Aorta (tissue), 5 donors: Measurements from ENCODE around the gene ELF3. TPM values are rescaled to one million over a fixed set of nuclear protein-coding genes. Genes with fewer than 3 reads are reported as not detected.
"Not testable (repeated sequence)": the region's sequence is repeated elsewhere in the genome, so short reads cannot be mapped to it uniquely, and the experiment has no call there.

Experiments
- ATAC-seq: fragments of 200-7000 bp; cut with Tn5 transposase; one replicate; pipeline ENCODE4 v1.9.1; 2022; ENCODE audit warnings: moderate library complexity; ENCODE audit not compliant: low FRiP score
- DNase-seq, 2 donors: peaks; one replicate each; pipeline ENCODE4 v3.0.0-alpha.2; 2020
- H3K27ac ChIP-seq, 2 donors: one replicate each; pipeline ENCODE4 v1.5.1; 2013; ENCODE audit warnings: low read length in 2 of 2, mild to moderate bottlenecking in 2 of 2, moderate library complexity in 2 of 2, control low read depth in 1 of 2, inconsistent platforms in 1 of 2, low read depth in 1 of 2
- H3K27me3 ChIP-seq, 2 donors: one replicate each; pipeline ENCODE4 v1.6.1; 2013; ENCODE audit warnings: control low read depth in 1 of 2, low read length in 1 of 2, mild to moderate bottlenecking in 1 of 2, moderate library complexity in 1 of 2; ENCODE audit not compliant: insufficient read depth in 2 of 2, control insufficient read depth in 1 of 2
- H3K36me3 ChIP-seq, 2 donors: one replicate each; pipeline ENCODE4 v1.6.1; 2013; ENCODE audit warnings: control low read depth in 1 of 2, low read length in 1 of 2, mild to moderate bottlenecking in 1 of 2; ENCODE audit not compliant: insufficient read depth in 2 of 2, control insufficient read depth in 1 of 2
- H3K4me1 ChIP-seq, 2 donors: one replicate each; pipeline ENCODE4 v1.6.1; 2013; ENCODE audit warnings: low read length in 2 of 2, control low read depth in 1 of 2, mild to moderate bottlenecking in 1 of 2, moderate library complexity in 1 of 2; ENCODE audit not compliant: insufficient read depth in 2 of 2, control insufficient read depth in 1 of 2
- H3K4me3 ChIP-seq, 2 donors: one replicate each; pipeline ENCODE4 v1.5.1; 2013; ENCODE audit warnings: low read length in 2 of 2, control low read depth in 1 of 2, mild to moderate bottlenecking in 1 of 2
- H3K9me3 ChIP-seq: one replicate; pipeline ENCODE4 v1.6.1; 2013; ENCODE audit warnings: mild to moderate bottlenecking, low read length; ENCODE audit not compliant: control insufficient read depth
- WGBS, 2 donors: extraction: QIAGEN DNeasy Blood & Tissue Kit; methylation state at CpG; one replicate each; pipeline ENCODE4 v1.1.7; 2013; 5-methylcytosine and 5-hydroxymethylcytosine counted together
- intact Hi-C, 2 donors: fragments of 100-400 bp; cut with DNase I; formaldehyde crosslinking; loops; one replicate each; pipeline versions ENCODE4 v1.14.2 to v1.15.0; 2022
- long read RNA-seq, 2 donors: library from polyadenylated mRNA; unstranded; transcript quantifications; one replicate each; pipeline ENCODE4 v2.0.0, GENCODE V29; 2020 to 2021
- polyA plus RNA-seq, 2 donors: library from polyadenylated mRNA; stranded (reverse); fragments of 200-250 nt; gene quantifications; one replicate each; pipeline ENCODE4 v1.2.3, GENCODE V29; 2013
- total RNA-seq, 2 donors: library from RNA; stranded (reverse); fragmentation: NEBNext Ultra II Directional; extraction: Animal tissue kit (Norgen Biotek cat#: 25700); gene quantifications; one replicate each; pipeline ENCODE4 v1.2.1, GENCODE V29; 2021
- donor health status: healthy with polysubstance abuse.
- donor health status: Bipolar disorder and iron deficiency.
- donor health status: DM: no; HTN: no; CAD: no.
- donor health status: DM: no; HTN: no; CAD: no.
- donor health status: DM: yes; HTN: yes; CAD: no.

The ELF3 gene
- under 1 TPM; 0.27 to 0.68 TPM for total RNA-seq
- 10 to 100 TPM in 1 of 2 donors, 1 to 10 TPM in 1; 2.3 to 50.6 TPM for polyA plus RNA-seq
- long read RNA-seq, donor 1: 0 reads
- long read RNA-seq, donor 2, partial matches to known transcripts: 1 of 2 reads
- long read RNA-seq, donor 2, other reads (novel, unspliced or antisense): 1 of 2 reads

- no peaks in the 10 kb centered on the region for H3K4me1 ChIP-seq
- H3K4me3 ChIP-seq: no peak within 1 kb of the TSS
- intact Hi-C loops: no loop called here
- no peak within 1 kb of the TSS for H3K27ac ChIP-seq
- ATAC-seq (peak; percentile 19), DNase-seq (no peak)
- peaks cover 0 to 1% of the 10 kb centered on the region in 2 donors for H3K36me3 ChIP-seq
- no peaks in the 10 kb centered on the region for H3K9me3 ChIP-seq
- no peaks in the 10 kb centered on the region for H3K27me3 ChIP-seq
- 85 to 86% methylated on average over 24 of the region's 24 CpGs for WGBS, 2 donors
These were observed at the start of gene ELF3 for GRCh38 chr1:202010180-202011015. TSS of gene ELF3 (plus strand) at chr1:202010587. CDS start at chr1:202011137, 550 bp downstream.

- H3K4me3 ChIP-seq, DNase-seq, H3K27me3 ChIP-seq, H3K27ac ChIP-seq, ATAC-seq, H3K36me3 ChIP-seq, intact Hi-C loops, H3K9me3 ChIP-seq, H3K4me1 ChIP-seq: not testable (repeated sequence)
- WGBS, 2 donors: 85 to 87% methylated on average over 10 of the region's 10 CpGs
These were observed 48.0 kb upstream of the ELF3 start for GRCh38 chr1:201962382-201962781.

- WGBS, 2 donors: 72 to 77% methylated on average over 1 of the region's 1 CpG
- Histone ChIP-seq H3K9me3 (no peaks in the 10 kb centered on the region), H3K27ac (no peak overlapping the region), H3K36me3 (no peaks in the 10 kb centered on the region), H3K4me3 (no peak overlapping the region), H3K4me1 (no peaks in the 10 kb centered on the region), H3K27me3 (no peaks in the 10 kb centered on the region)
- intact Hi-C loops: no loop called here
- DNase-seq (no peak), ATAC-seq (no peak)
These were observed 46.1 kb upstream of the ELF3 start for GRCh38 chr1:201964261-201964660.

GRCh38 chr1:201966171-201966570 lies 44.2 kb upstream of the ELF3 start:
- intact Hi-C loops: no loop called here
- H3K27ac ChIP-seq: no peak overlapping the region
- no peaks in the 10 kb centered on the region for H3K36me3 ChIP-seq
- WGBS, 2 donors: 90 to 94% methylated on average over 5 of the region's 5 CpGs
- no peaks in the 10 kb centered on the region for H3K4me1 ChIP-seq
- H3K27me3 ChIP-seq: no peaks in the 10 kb centered on the region
- no peak overlapping the region for H3K4me3 ChIP-seq
- ATAC-seq: no peak
- no peaks in the 10 kb centered on the region for H3K9me3 ChIP-seq
- DNase-seq: no peak

GRCh38 chr1:201968202-201968925 lies 42.0 kb upstream of the ELF3 start:
- 89 to 90% methylated on average over 16 of the region's 16 CpGs for WGBS, 2 donors
- Histone ChIP-seq H3K4me1 (no peaks in the 10 kb centered on the region), H3K4me3 (no peak overlapping the region), H3K9me3 (no peaks in the 10 kb centered on the region), H3K27ac (no peak overlapping the region), H3K27me3 (no peaks in the 10 kb centered on the region), H3K36me3 (no peaks in the 10 kb centered on the region)
- intact Hi-C loops: no loop called here
- DNase-seq: no peak
- ATAC-seq: no peak

- H3K4me1 ChIP-seq: no peaks in the 10 kb centered on the region
- H3K36me3 ChIP-seq: no peaks in the 10 kb centered on the region
- H3K27me3 ChIP-seq: no peaks in the 10 kb centered on the region
- DNase-seq: no peak
- H3K9me3 ChIP-seq: no peaks in the 10 kb centered on the region
- intact Hi-C loops: loop anchor here (2.0 to 5.0 kb wide), 2 partner anchors 74 to 143 kb away; partner anchors contain the start of gene IPO9 (in 1 of the 2)
- no peak overlapping the region for H3K4me3 ChIP-seq
- 42 to 46% methylated on average over 9 of the region's 9 CpGs for WGBS, 2 donors
- no peak for ATAC-seq
- peak overlapping the region in 1 of 2 donors; percentile 40 for H3K27ac ChIP-seq
These were observed 39.8 kb upstream of the ELF3 start for GRCh38 chr1:201970334-201971159.

- no peak for ATAC-seq
- H3K4me3 ChIP-seq: peak overlapping the region; percentile 80 to 91
- no peaks in the 10 kb centered on the region for H3K4me1 ChIP-seq
- H3K27me3 ChIP-seq: no peaks in the 10 kb centered on the region
- peak; percentile 82 to 93 for DNase-seq
- intact Hi-C loops: no loop called here
- H3K36me3 ChIP-seq: no peaks in the 10 kb centered on the region
- 9 to 13% methylated on average over 26 to 31 of the region's 31 CpGs for WGBS, 2 donors
- peak overlapping the region in 1 of 2 donors; percentile 20 for H3K27ac ChIP-seq
- no peaks in the 10 kb centered on the region for H3K9me3 ChIP-seq
These were observed 28.2 kb upstream of the ELF3 start for GRCh38 chr1:201982082-201982622.
